Panc1 (cell line): ENCODE data around the gene DCLRE1B.

Source experiments
- CTCF ChIP-seq: fragments of 450-650 bp; IDR thresholded peaks from 2 replicates; pipeline ENCODE4 v1.5.1; 2017; ENCODE audit warnings: mild to moderate bottlenecking
- POLR2AphosphoS5 ChIP-seq: IDR thresholded peaks from 2 replicates; pipeline ENCODE4 v1.6.1; 2012; ENCODE audit warnings: mild to moderate bottlenecking, low read depth, low read length, moderate library complexity
- SIN3A ChIP-seq: IDR thresholded peaks from 2 replicates; pipeline ENCODE4 v1.6.1; 2012; ENCODE audit warnings: low read depth, mild to moderate bottlenecking, low read length, moderate library complexity, borderline replicate concordance; ENCODE audit not compliant: insufficient read depth
- TCF7L2 ChIP-seq: IDR thresholded peaks from 2 replicates; pipeline ENCODE4 v1.6.1; 2011; ENCODE audit warnings: mild to moderate bottlenecking, low read depth, low read length, inconsistent platforms
- TF ChIP-seq, protein P1 (sequence below), 2 experiments: IDR thresholded peaks; 2 replicates each; pipeline ENCODE4 v1.6.1; 2011 to 2012; ENCODE audit warnings: low read depth in 2 of 2, control low read depth in 1 of 2, low read length in 1 of 2, mild to moderate bottlenecking in 1 of 2, moderate library complexity in 1 of 2; ENCODE audit not compliant: insufficient read depth in 1 of 2

- TF ChIP-seq CTCF = no peak
- TF ChIP-seq POLR2AphosphoS5 = no peak
- TF ChIP-seq, protein P1, sequence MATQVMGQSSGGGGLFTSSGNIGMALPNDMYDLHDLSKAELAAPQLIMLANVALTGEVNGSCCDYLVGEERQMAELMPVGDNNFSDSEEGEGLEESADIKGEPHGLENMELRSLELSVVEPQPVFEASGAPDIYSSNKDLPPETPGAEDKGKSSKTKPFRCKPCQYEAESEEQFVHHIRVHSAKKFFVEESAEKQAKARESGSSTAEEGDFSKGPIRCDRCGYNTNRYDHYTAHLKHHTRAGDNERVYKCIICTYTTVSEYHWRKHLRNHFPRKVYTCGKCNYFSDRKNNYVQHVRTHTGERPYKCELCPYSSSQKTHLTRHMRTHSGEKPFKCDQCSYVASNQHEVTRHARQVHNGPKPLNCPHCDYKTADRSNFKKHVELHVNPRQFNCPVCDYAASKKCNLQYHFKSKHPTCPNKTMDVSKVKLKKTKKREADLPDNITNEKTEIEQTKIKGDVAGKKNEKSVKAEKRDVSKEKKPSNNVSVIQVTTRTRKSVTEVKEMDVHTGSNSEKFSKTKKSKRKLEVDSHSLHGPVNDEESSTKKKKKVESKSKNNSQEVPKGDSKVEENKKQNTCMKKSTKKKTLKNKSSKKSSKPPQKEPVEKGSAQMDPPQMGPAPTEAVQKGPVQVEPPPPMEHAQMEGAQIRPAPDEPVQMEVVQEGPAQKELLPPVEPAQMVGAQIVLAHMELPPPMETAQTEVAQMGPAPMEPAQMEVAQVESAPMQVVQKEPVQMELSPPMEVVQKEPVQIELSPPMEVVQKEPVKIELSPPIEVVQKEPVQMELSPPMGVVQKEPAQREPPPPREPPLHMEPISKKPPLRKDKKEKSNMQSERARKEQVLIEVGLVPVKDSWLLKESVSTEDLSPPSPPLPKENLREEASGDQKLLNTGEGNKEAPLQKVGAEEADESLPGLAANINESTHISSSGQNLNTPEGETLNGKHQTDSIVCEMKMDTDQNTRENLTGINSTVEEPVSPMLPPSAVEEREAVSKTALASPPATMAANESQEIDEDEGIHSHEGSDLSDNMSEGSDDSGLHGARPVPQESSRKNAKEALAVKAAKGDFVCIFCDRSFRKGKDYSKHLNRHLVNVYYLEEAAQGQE (IDR thresholded peaks at IDR 0.05; ENCODE audit: insufficient read depth in 1 of 2, low read depth in 2 of 2, low read length in 1 of 2) = no peak
- no peak for TF ChIP-seq SIN3A
- no peak for TF ChIP-seq TCF7L2
These were observed 26.3 kb downstream of the DCLRE1B start for GRCh38 chr1:113931451-113931851.
